K562 (cell line): ENCODE data around the gene LIMCH1. TPM values are rescaled to one million over a fixed set of nuclear protein-coding genes. Genes with fewer than 3 reads are reported as not detected.

Experiments
- ATAC-seq: fragments of 200-7000 bp; cut with Tn5 transposase; 3 replicates; pipeline ENCODE4 v1.9.1; 2020; ENCODE audit warnings: moderate library complexity
- BruUV-seq: library from RNA; stranded (reverse); fragments of 400-500 nt; replicated peaks from 2 replicates; lab custom pipeline; 2021; lab: Mats Ljungman, UMichigan
- CTCF ChIA-PET: fragments of 300-600 bp; formaldehyde crosslinking; extraction: SDS; loops from one replicate; lab custom pipeline; 2021; ENCODE audit warnings: low intra/inter-chr PET ratio; lab: Yijun Ruan, JAX
- POLR2A ChIA-PET: fragments of 300-600, 350-650 bp; sonication (Branson Sonifier 250); formaldehyde crosslinking; extraction: SDS; loops from one replicate; lab custom pipeline; 2021; ENCODE audit warnings: antibody characterized with exemption, inconsistent platforms; lab: Yijun Ruan, JAX
- DNase-seq, 4 experiments: peaks; one replicate each; pipeline versions ENCODE4 v3.0.0 to v3.0.0-alpha.2; 2011 to 2018; ENCODE audit warnings: low spot score in 3 of 4, mixed read lengths in 3 of 4; ENCODE audit errors: extremely low read depth in 1 of 4
- FAIRE-seq: peaks from 2 replicates; lab custom pipeline; 2011; peaks lifted over from hg19 to GRCh38; lab: Jason Lieb, UNC
- H2AFZ ChIP-seq: 2 replicates; pipeline ENCODE4 v1.6.0; 2011; ENCODE audit warnings: low read depth, low read length, control low read depth, inconsistent platforms
- H3K27ac ChIP-seq: fragments of 200-600 bp; 3 replicates; pipeline ENCODE4 v1.8.0; 2011; ENCODE audit warnings: low read depth, mild to moderate bottlenecking, control low read depth, inconsistent platforms, low read length, moderate library complexity, mixed read lengths; ENCODE audit errors: extremely low read depth
- H3K27me3 ChIP-seq, 2 experiments: fragments of 300-600 bp in 1 of 2; 2 replicates in 1 of 2; 3 replicates in 1 of 2; pipeline versions ENCODE4 v1.6.0 to v1.8.0; 2011; ENCODE audit warnings: inconsistent platforms in 2 of 2, low read length in 2 of 2, mild to moderate bottlenecking in 1 of 2, mixed read lengths in 1 of 2, moderate library complexity in 1 of 2; ENCODE audit not compliant: control insufficient read depth in 2 of 2, insufficient read depth in 2 of 2
- H3K36me3 ChIP-seq: fragments of 300-600 bp; 3 replicates; pipeline ENCODE4 v1.8.0; 2011; ENCODE audit warnings: mild to moderate bottlenecking, low read length, inconsistent platforms; ENCODE audit not compliant: control insufficient read depth, insufficient read depth
- H3K4me1 ChIP-seq, 2 experiments: fragments of 200-600 bp in 1 of 2; replicated peaks in 1 of 2; 2 replicates in 1 of 2; 3 replicates in 1 of 2; pipeline versions ENCODE4 v1.5.1 to v1.8.0; 2011; ENCODE audit warnings: inconsistent platforms in 2 of 2, low read length in 2 of 2, mild to moderate bottlenecking in 1 of 2, mixed read lengths in 1 of 2, moderate library complexity in 1 of 2; ENCODE audit not compliant: control insufficient read depth in 2 of 2, insufficient read depth in 2 of 2
- H3K4me2 ChIP-seq: 2 replicates; pipeline ENCODE4 v1.6.1; 2011; ENCODE audit warnings: low read length, control low read depth, inconsistent platforms, mixed read lengths; ENCODE audit not compliant: insufficient read depth
- H3K4me3 ChIP-seq: fragments of 200-600 bp; sonication (generic), shearing (Covaris generic); 2 replicates; pipeline ENCODE4 v1.5.1; 2016; ENCODE audit warnings: control low read depth, inconsistent platforms
- H3K79me2 ChIP-seq: fragments of 200-600 bp; 3 replicates; pipeline ENCODE4 v1.8.0; 2011; ENCODE audit warnings: low read length, inconsistent platforms; ENCODE audit not compliant: control insufficient read depth, insufficient read depth
- H3K9ac ChIP-seq, 2 experiments: 2 replicates each; pipeline versions ENCODE4 v1.6.0 to v1.6.1; 2011; ENCODE audit warnings: low read depth in 2 of 2, low read length in 2 of 2, control low read depth in 1 of 2, inconsistent platforms in 1 of 2, mild to moderate bottlenecking in 1 of 2, mixed read lengths in 1 of 2; ENCODE audit not compliant: insufficient read depth in 1 of 2
- H3K9me1 ChIP-seq: one replicate; pipeline ENCODE4 v1.6.0; 2011; ENCODE audit warnings: inconsistent platforms, mild to moderate bottlenecking, low read length, moderate library complexity; ENCODE audit not compliant: control insufficient read depth, insufficient read depth
- H3K9me3 ChIP-seq: replicated peaks from 2 replicates; pipeline ENCODE4 v1.5.1; 2011; ENCODE audit warnings: low read depth, low read length, inconsistent platforms; ENCODE audit not compliant: control insufficient read depth, insufficient read depth
- H4K20me1 ChIP-seq: replicated peaks from 2 replicates; pipeline ENCODE4 v1.6.1; 2011; ENCODE audit warnings: low read length, inconsistent platforms, mixed read lengths; ENCODE audit not compliant: control insufficient read depth, insufficient read depth
- CCNT2 ChIP-seq: IDR thresholded peaks from 2 replicates; pipeline ENCODE4 v1.6.1; 2011; ENCODE audit warnings: borderline replicate concordance, low read depth, mild to moderate bottlenecking, moderate library complexity, mixed read lengths, low read length; ENCODE audit not compliant: insufficient read length; ENCODE audit errors: extremely low read depth
- HNRNPUL1 ChIP-seq: fragments of 200-400 bp; formaldehyde crosslinking; IDR thresholded peaks from 2 replicates; pipeline ENCODE4 v1.6.1; 2017; ENCODE audit warnings: low read length
- MNT ChIP-seq, 2 experiments: fragments of 450-650 bp; conservative IDR thresholded peaks; 2 replicates each; pipeline ENCODE4 v1.6.1; 2017; ENCODE audit warnings: mild to moderate bottlenecking in 2 of 2, moderate library complexity in 2 of 2
- POLR2A ChIP-seq: fragments of 450-650 bp; conservative IDR thresholded peaks from 2 replicates; pipeline ENCODE4 v1.6.1; 2016
- ZFX ChIP-seq: sonication (generic); formaldehyde crosslinking; IDR thresholded peaks from 2 replicates; pipeline ENCODE4 v1.8.0; 2022; ENCODE audit warnings: mild to moderate bottlenecking, missing genetic modification reagents, moderate library complexity
- ZNF146 ChIP-seq: IDR thresholded peaks from one replicate; pipeline ENCODE4 v1.6.1; 2018; ENCODE audit warnings: missing compliant biosample characterization; ENCODE audit not compliant: unreplicated experiment
- ZNF224 ChIP-seq: sonication (generic); formaldehyde crosslinking; IDR thresholded peaks from 2 replicates; pipeline ENCODE4 v1.8.0; 2022; ENCODE audit warnings: mild to moderate bottlenecking, missing genetic modification reagents
- WGBS: fragments of 100-300 bp; shearing (Covaris generic); methylation state at CpG from one replicate; pipeline ENCODE4 v1.1.6; 2016; ENCODE audit warnings: low coverage, mixed read lengths; ENCODE audit not compliant: insufficient coverage; ENCODE audit errors: missing lambda C conversion rate; 5-methylcytosine and 5-hydroxymethylcytosine counted together
- in situ Hi-C: fragments of 300-500 bp; cut with MboI; formaldehyde crosslinking; loops from 4 replicates; pipeline ENCODE4 v1.15.0; 2018; ENCODE audit warnings: inconsistent platforms, mixed read lengths
- intact Hi-C: fragments of 100-400 bp; cut with micrococcal nuclease; formaldehyde crosslinking; loops from 2 replicates; pipeline ENCODE4 v1.14.2; 2022
- polyA plus RNA-seq, 8 experiments: library from polyadenylated mRNA; depleted of rRNA in 4 of 8; stranded (reverse) in 5 of 8; unstranded in 3 of 8; fragments of >200 nt; fragmentation: Nextera tagmentation in 2 of 8; fragmentation: Illumina TruSeq in 1 of 8; extraction: Ambion mirVana in 2 of 8; extraction: Trizol in 1 of 8; gene quantifications; 2 replicates each; pipeline versions ENCODE4 v1.2.1 to v1.2.3, GENCODE V29; 2011 to 2014; ENCODE audit warnings: inconsistent platforms in 1 of 8, missing spikeins in 1 of 8
- total RNA-seq, 7 experiments: library from RNA; depleted of rRNA in 6 of 7; stranded (reverse); fragments of >200 nt in 6 of 7; fragmentation: Illumina TruSeq in 2 of 7; extraction: Trizol in 2 of 7; gene quantifications; 2 replicates each; pipeline versions ENCODE4 v1.2.1 to v1.2.3, GENCODE V29; 2011 to 2021; ENCODE audit warnings: low replicate concordance in 1 of 7

LIMCH1 gene
- total and polyA plus RNA-seq, 9 of the 15 experiments (the other 6 are each of a cell fraction or from before 2014, with no cell fraction given): 0.35 TPM; not detected in 8

- TF ChIP-seq MNT (conservative IDR thresholded peaks at IDR 0.05) (no peak), ZNF146 (no peak), CCNT2 (no peak)
Observed at GRCh38 chr4:41653523-41653922, 115.6 kb downstream of the LIMCH1 start (continued).

- H3K27ac ChIP-seq: no peak overlapping the region
- TF ChIP-seq ZNF224 (CRISPR knock-in tag): no peak
- no peak for TF ChIP-seq HNRNPUL1
- no peak for TF ChIP-seq ZFX (CRISPR knock-in tag)
- TF ChIP-seq POLR2A: no peak
- H3K9ac ChIP-seq: no peak overlapping the region
- no peak overlapping the region for H3K4me3 ChIP-seq
- H3K79me2 ChIP-seq: no peaks in the 10 kb centered on the region
- no peak overlapping the region for H3K4me2 ChIP-seq
- H4K20me1 ChIP-seq: no peaks in the 10 kb centered on the region
- H3K9me3 ChIP-seq: no peaks in the 10 kb centered on the region
- DNase-seq (no peak), FAIRE-seq (no peak), ATAC-seq (no peak)
- WGBS: 0% methylated on average over 3 of the region's 3 CpGs
- BruUV-seq: no TSS peak
- intact Hi-C loops: no loop called here
- no peaks in the 10 kb centered on the region for H3K4me1 ChIP-seq
- peaks cover 0 to 6% of the 10 kb centered on the region in 2 experiments; a peak in 3 of 5 replicates for H3K27me3 ChIP-seq
- no peaks in the 10 kb centered on the region for H3K9me1 ChIP-seq
- H2AFZ ChIP-seq: no peak overlapping the region
- ChIA-PET POLR2A (no interaction called here), CTCF (no interaction called here)
- in situ Hi-C loops: loop anchor here (10.0 kb wide), 1 partner anchor 370 kb away; no protein-coding TSS in a partner anchor
- no peaks in the 10 kb centered on the region for H3K36me3 ChIP-seq
Observed at GRCh38 chr4:41655177-41655576, 117.2 kb downstream of the LIMCH1 start.
